ENCODE results near the gene REPS1. TPM values are rescaled to one million over a fixed set of nuclear protein-coding genes. Genes with fewer than 3 reads are reported as not detected.

The REPS1 gene
- total and polyA plus RNA-seq, 4 donors = 56.1 to 107 (median 103) TPM

- Histone ChIP-seq H3K27me3 (ENCODE audit: control insufficient read depth, insufficient read depth, low read length) (no peaks in the 10 kb centered on the region), H3K27ac (ENCODE audit: low read depth, low read length) (no peak overlapping the region), H3K4me3 (ENCODE audit: low read depth, low read length) (no peak overlapping the region), H3K36me3 (ENCODE audit: control insufficient read depth, insufficient read depth, low read length) (no peaks in the 10 kb centered on the region), H3K4me1 (ENCODE audit: control insufficient read depth, insufficient read depth, low read length) (peaks cover 8% of the 10 kb centered on the region), H3K9me3 (ENCODE audit: control insufficient read depth, insufficient read depth, low read length) (no peaks in the 10 kb centered on the region)
- DNase-seq (ENCODE audit: low read depth in 4 of 6, low spot score in 6 of 6) = no peak
- WGBS (ENCODE audit: insufficient coverage) = no CpG with 5 or more reads among the region's 2 CpGs
Observed at GRCh38 chr6:138973466-138974153, 14.4 kb downstream of the REPS1 start.

- peaks cover 8% of the 10 kb centered on the region for H3K4me1 ChIP-seq (ENCODE audit: control insufficient read depth, insufficient read depth, low read length)
- H3K9me3 ChIP-seq (ENCODE audit: control insufficient read depth, insufficient read depth, low read length) = no peaks in the 10 kb centered on the region
- H3K27ac ChIP-seq (ENCODE audit: low read depth, low read length) = peak overlapping the region; percentile 72
- H3K36me3 ChIP-seq (ENCODE audit: control insufficient read depth, insufficient read depth, low read length) = no peaks in the 10 kb centered on the region
- no peaks in the 10 kb centered on the region for H3K27me3 ChIP-seq (ENCODE audit: control insufficient read depth, insufficient read depth, low read length)
- WGBS (ENCODE audit: insufficient coverage) = 40% methylated on average over 1 of the region's 3 CpGs
- peak in 1 of 6 donors; percentile 59 for DNase-seq (ENCODE audit: low read depth in 4 of 6, low spot score in 6 of 6)
- no peak overlapping the region for H3K4me3 ChIP-seq (ENCODE audit: low read depth, low read length)
Observed at GRCh38 chr6:138972226-138972665, 15.8 kb downstream of the REPS1 start.

DNA sequence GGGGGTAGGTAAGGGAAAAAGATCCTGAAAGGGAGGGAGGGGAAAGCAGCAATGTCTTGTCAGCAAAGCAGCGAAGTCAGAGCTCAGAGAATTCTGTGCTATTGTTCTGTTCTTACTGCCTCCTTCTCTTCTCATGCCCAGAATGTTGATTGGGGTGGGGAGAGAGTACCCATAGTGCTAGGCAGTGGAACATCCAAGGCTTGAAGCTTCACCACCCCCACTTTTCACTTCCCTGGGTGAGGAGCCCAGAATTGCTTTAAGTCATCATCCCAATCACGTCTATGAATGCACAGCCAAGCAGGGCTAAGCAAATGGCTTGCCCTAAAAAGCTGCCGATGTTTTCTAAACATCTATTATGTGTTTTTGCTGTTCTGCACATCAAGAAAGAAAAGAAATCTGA lies 16.5 kb downstream of the REPS1 start:
- peak overlapping the region; percentile 72 for H3K27ac ChIP-seq (ENCODE audit: low read depth, low read length)
- H3K27me3 ChIP-seq (ENCODE audit: control insufficient read depth, insufficient read depth, low read length) = no peaks in the 10 kb centered on the region
- peaks cover 8% of the 10 kb centered on the region for H3K4me1 ChIP-seq (ENCODE audit: control insufficient read depth, insufficient read depth, low read length)
- no CpG with 5 or more reads among the region's 3 CpGs for WGBS (ENCODE audit: insufficient coverage)
- DNase-seq (ENCODE audit: low read depth in 4 of 6, low spot score in 6 of 6) = peak in 4 of 6 donors; percentile 44 to 80 (median 64)
- no peaks in the 10 kb centered on the region for H3K9me3 ChIP-seq (ENCODE audit: control insufficient read depth, insufficient read depth, low read length)
- no peaks in the 10 kb centered on the region for H3K36me3 ChIP-seq (ENCODE audit: control insufficient read depth, insufficient read depth, low read length)
- H3K4me3 ChIP-seq (ENCODE audit: low read depth, low read length) = no peak overlapping the region

DNA sequence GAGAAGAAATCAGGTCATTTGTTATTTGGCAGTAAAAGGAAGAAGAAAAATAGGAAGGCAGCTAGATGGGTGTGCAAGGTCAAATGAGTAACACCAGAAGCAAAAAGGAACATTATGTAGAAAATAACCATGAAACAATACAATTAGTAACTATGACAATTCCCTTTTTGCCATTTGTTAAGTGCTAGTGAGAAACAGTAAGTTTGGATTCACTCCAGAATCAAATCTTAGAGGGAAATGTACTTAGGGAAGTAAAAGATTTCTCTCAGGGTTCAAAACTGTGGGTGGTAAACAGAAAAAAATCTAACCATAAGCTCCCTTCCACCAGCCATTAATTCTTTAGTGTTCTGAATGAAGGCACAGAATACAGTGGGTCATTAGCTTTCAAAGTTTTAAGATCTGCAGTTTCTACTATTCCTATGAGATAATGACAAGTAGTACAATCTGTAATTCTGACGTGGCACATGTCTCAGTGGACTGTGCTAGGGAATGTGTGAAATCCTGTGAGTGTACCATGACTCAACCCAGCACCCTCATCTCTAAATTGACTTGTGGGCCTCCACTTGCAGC lies 17.1 kb downstream of the REPS1 start:
- WGBS (ENCODE audit: insufficient coverage) = no CpG with 5 or more reads among the region's 1 CpG
- H3K4me1 ChIP-seq (ENCODE audit: control insufficient read depth, insufficient read depth, low read length) = peaks cover 8% of the 10 kb centered on the region

DNA sequence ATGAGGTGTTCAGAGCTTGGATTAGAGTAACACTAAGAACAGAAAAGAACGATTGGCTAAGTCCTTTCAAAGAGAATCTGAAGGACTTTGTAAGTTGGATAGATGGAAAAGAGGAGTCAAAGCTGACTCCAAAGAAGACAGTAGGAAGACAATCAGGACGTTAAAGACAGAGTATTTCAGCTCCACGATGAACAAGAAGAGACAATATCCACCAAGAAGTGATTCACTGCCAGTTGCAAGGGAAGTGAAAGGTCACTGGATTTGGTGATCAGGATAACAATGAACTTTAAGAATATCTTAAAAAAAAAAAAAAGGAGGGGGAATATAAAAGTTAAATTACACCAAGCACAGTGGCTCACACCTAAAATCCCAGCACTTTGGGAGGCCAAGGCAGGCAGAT lies 17.9 kb downstream of the REPS1 start:
- WGBS (ENCODE audit: insufficient coverage) = 25% methylated on average over 1 of the region's 3 CpGs

More for the DNA sequence above, 17.1 kb downstream of the REPS1 start:
- DNase-seq (ENCODE audit: low read depth in 4 of 6, low spot score in 6 of 6) = peak in 2 of 6 donors; percentile 20 to 40
- Histone ChIP-seq H3K9me3 (ENCODE audit: control insufficient read depth, insufficient read depth, low read length) (no peaks in the 10 kb centered on the region), H3K27me3 (ENCODE audit: control insufficient read depth, insufficient read depth, low read length) (no peaks in the 10 kb centered on the region), H3K36me3 (ENCODE audit: control insufficient read depth, insufficient read depth, low read length) (no peaks in the 10 kb centered on the region), H3K27ac (ENCODE audit: low read depth, low read length) (peak overlapping the region; percentile 72), H3K4me3 (ENCODE audit: low read depth, low read length) (no peak overlapping the region)

GRCh38 chr6:138966870-138967269 lies 21.2 kb downstream of the REPS1 start:
- no peaks in the 10 kb centered on the region for H3K9me3 ChIP-seq (ENCODE audit: control insufficient read depth, insufficient read depth, low read length)
- H3K4me1 ChIP-seq (ENCODE audit: control insufficient read depth, insufficient read depth, low read length) = peaks cover 8% of the 10 kb centered on the region
- no peak overlapping the region for H3K4me3 ChIP-seq (ENCODE audit: low read depth, low read length)
- H3K36me3 ChIP-seq (ENCODE audit: control insufficient read depth, insufficient read depth, low read length) = no peaks in the 10 kb centered on the region
- H3K27ac ChIP-seq (ENCODE audit: low read depth, low read length) = no peak overlapping the region
- H3K27me3 ChIP-seq (ENCODE audit: control insufficient read depth, insufficient read depth, low read length) = no peaks in the 10 kb centered on the region
- DNase-seq (ENCODE audit: low read depth in 4 of 6, low spot score in 6 of 6) = no peak
- WGBS (ENCODE audit: insufficient coverage) = no CpG with 5 or more reads among the region's 5 CpGs

More for the DNA sequence above, 17.9 kb downstream of the REPS1 start:
- no peaks in the 10 kb centered on the region for H3K9me3 ChIP-seq (ENCODE audit: control insufficient read depth, insufficient read depth, low read length)
- peaks cover 8% of the 10 kb centered on the region for H3K4me1 ChIP-seq (ENCODE audit: control insufficient read depth, insufficient read depth, low read length)
- no peaks in the 10 kb centered on the region for H3K36me3 ChIP-seq (ENCODE audit: control insufficient read depth, insufficient read depth, low read length)
- no peak for DNase-seq (ENCODE audit: low read depth in 4 of 6, low spot score in 6 of 6)
- no peaks in the 10 kb centered on the region for H3K27me3 ChIP-seq (ENCODE audit: control insufficient read depth, insufficient read depth, low read length)
- H3K27ac ChIP-seq (ENCODE audit: low read depth, low read length) = peak overlapping the region; percentile 72
- no peak overlapping the region for H3K4me3 ChIP-seq (ENCODE audit: low read depth, low read length)

GRCh38 chr6:138965971-138966370 lies 22.1 kb downstream of the REPS1 start:
- Histone ChIP-seq H3K4me1 (ENCODE audit: control insufficient read depth, insufficient read depth, low read length) (peaks cover 8% of the 10 kb centered on the region), H3K27ac (ENCODE audit: low read depth, low read length) (no peak overlapping the region), H3K27me3 (ENCODE audit: control insufficient read depth, insufficient read depth, low read length) (no peaks in the 10 kb centered on the region), H3K4me3 (ENCODE audit: low read depth, low read length) (no peak overlapping the region), H3K9me3 (ENCODE audit: control insufficient read depth, insufficient read depth, low read length) (no peaks in the 10 kb centered on the region), H3K36me3 (ENCODE audit: control insufficient read depth, insufficient read depth, low read length) (no peaks in the 10 kb centered on the region)
- no CpG with 5 or more reads among the region's 2 CpGs for WGBS (ENCODE audit: insufficient coverage)
- DNase-seq (ENCODE audit: low read depth in 4 of 6, low spot score in 6 of 6) = no peak

DNA sequence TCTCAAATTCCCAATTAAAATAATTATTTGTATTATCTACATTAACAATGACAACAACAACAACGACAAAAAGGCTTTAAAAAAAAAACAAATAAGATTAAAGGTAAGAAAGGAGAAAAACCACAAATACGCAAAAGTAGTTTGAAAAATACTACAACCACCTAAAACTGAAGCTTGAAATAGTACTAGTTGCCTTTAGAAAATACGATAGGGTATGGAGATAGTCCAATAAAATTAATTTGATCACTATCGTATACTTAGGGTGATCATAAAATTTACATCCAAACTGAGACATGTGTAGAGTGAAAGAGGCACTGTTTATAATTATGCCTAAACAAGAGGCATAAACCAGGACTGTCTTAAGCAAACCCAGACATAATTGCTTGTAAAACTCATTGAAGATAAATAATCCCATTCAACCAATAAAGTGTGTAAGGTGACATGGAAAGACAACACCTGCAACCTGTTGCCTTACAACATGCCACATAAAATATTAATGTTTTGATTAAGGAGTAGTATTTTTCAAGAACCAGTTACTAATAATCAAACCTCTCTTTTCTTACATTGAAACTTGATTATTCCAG lies 22.7 kb downstream of the REPS1 start:
- Histone ChIP-seq H3K36me3 (ENCODE audit: control insufficient read depth, insufficient read depth, low read length) (no peaks in the 10 kb centered on the region), H3K9me3 (ENCODE audit: control insufficient read depth, insufficient read depth, low read length) (no peaks in the 10 kb centered on the region), H3K4me1 (ENCODE audit: control insufficient read depth, insufficient read depth, low read length) (peaks cover 4% of the 10 kb centered on the region), H3K27me3 (ENCODE audit: control insufficient read depth, insufficient read depth, low read length) (no peaks in the 10 kb centered on the region), H3K4me3 (ENCODE audit: low read depth, low read length) (no peak overlapping the region), H3K27ac (ENCODE audit: low read depth, low read length) (no peak overlapping the region)
- WGBS (ENCODE audit: insufficient coverage) = no CpG with 5 or more reads among the region's 4 CpGs
- DNase-seq (ENCODE audit: low read depth in 4 of 6, low spot score in 6 of 6) = no peak

- Histone ChIP-seq H3K4me1 (ENCODE audit: control insufficient read depth, insufficient read depth, low read length) (no peaks in the 10 kb centered on the region), H3K9me3 (ENCODE audit: control insufficient read depth, insufficient read depth, low read length) (no peaks in the 10 kb centered on the region), H3K4me3 (ENCODE audit: low read depth, low read length) (no peak overlapping the region), H3K36me3 (ENCODE audit: control insufficient read depth, insufficient read depth, low read length) (no peaks in the 10 kb centered on the region), H3K27me3 (ENCODE audit: control insufficient read depth, insufficient read depth, low read length) (no peaks in the 10 kb centered on the region), H3K27ac (ENCODE audit: low read depth, low read length) (no peak overlapping the region)
- no peak for DNase-seq (ENCODE audit: low read depth in 4 of 6, low spot score in 6 of 6)
- no CpG with 5 or more reads among the region's 1 CpG for WGBS (ENCODE audit: insufficient coverage)
Observed at GRCh38 chr6:138964012-138964411, 24.0 kb downstream of the REPS1 start.

- WGBS (ENCODE audit: insufficient coverage) = no CpG with 5 or more reads among the region's 3 CpGs
- Histone ChIP-seq H3K27ac (ENCODE audit: low read depth, low read length) (no peak overlapping the region), H3K27me3 (ENCODE audit: control insufficient read depth, insufficient read depth, low read length) (no peaks in the 10 kb centered on the region)
Observed at GRCh38 chr6:138963531-138963930, 24.5 kb downstream of the REPS1 start.

More at GRCh38 chr6:138963531-138963930, 24.5 kb downstream of the REPS1 start:
- Histone ChIP-seq H3K36me3 (ENCODE audit: control insufficient read depth, insufficient read depth, low read length) (no peaks in the 10 kb centered on the region), H3K4me3 (ENCODE audit: low read depth, low read length) (no peak overlapping the region), H3K4me1 (ENCODE audit: control insufficient read depth, insufficient read depth, low read length) (no peaks in the 10 kb centered on the region), H3K9me3 (ENCODE audit: control insufficient read depth, insufficient read depth, low read length) (no peaks in the 10 kb centered on the region)
- DNase-seq (ENCODE audit: low read depth in 4 of 6, low spot score in 6 of 6) = no peak
